GM23338 (cell line): ENCODE results near the gene USP50.

Experiments used
- CTCF ChIP-seq, 2 experiments: fragments of 200-600 bp in 1 of 2; sonication (generic) in 1 of 2; conservative IDR thresholded peaks; 2 replicates each; pipeline versions ENCODE4 v1.5.1 to v1.6.1; 2016 to 2017; ENCODE audit warnings: antibody characterized with exemption in 2 of 2, low read depth in 2 of 2, mild to moderate bottlenecking in 2 of 2, moderate library complexity in 1 of 2
- ETS1 ChIP-seq: IDR thresholded peaks from 2 replicates; pipeline ENCODE4 v1.6.1; 2016; ENCODE audit warnings: antibody characterized with exemption
- EZH2 ChIP-seq: fragments of 200-600 bp; sonication (generic); IDR thresholded peaks from one replicate; pipeline ENCODE4 v1.8.0; 2017; ENCODE audit warnings: antibody characterized with exemption, mild to moderate bottlenecking, low read depth; ENCODE audit not compliant: unreplicated experiment
- EZH2phosphoT487 ChIP-seq: fragments of 200-600 bp; sonication (generic); IDR thresholded peaks from one replicate; pipeline ENCODE4 v1.8.1; 2018; ENCODE audit warnings: antibody characterized with exemption; ENCODE audit not compliant: unreplicated experiment
- NANOG ChIP-seq: IDR thresholded peaks from 2 replicates; pipeline ENCODE4 v1.6.1; 2016; ENCODE audit warnings: antibody characterized with exemption, borderline replicate concordance
- POLR2AphosphoS5 ChIP-seq: IDR thresholded peaks from 2 replicates; pipeline ENCODE4 v1.6.1; 2016; ENCODE audit warnings: antibody characterized with exemption, low read depth
- REST ChIP-seq: IDR thresholded peaks from one replicate; pipeline ENCODE4 v1.6.1; 2018; ENCODE audit warnings: antibody characterized with exemption; ENCODE audit not compliant: unreplicated experiment
- ZNF331 ChIP-seq: fragments of 250-450 bp; sonication (Bioruptor Pico); IDR thresholded peaks from 2 replicates; pipeline ENCODE4 v1.5.0; 2020; ENCODE audit warnings: low read depth, mild to moderate bottlenecking, moderate library complexity

- no peak for TF ChIP-seq EZH2
- no peak for TF ChIP-seq CTCF (conservative IDR thresholded peaks at IDR 0.05; ENCODE audit: low read depth in 2 of 2)
- no peak for TF ChIP-seq POLR2AphosphoS5
- no peak for TF ChIP-seq ZNF331
- TF ChIP-seq NANOG, result no peak
- no peak for TF ChIP-seq REST
- TF ChIP-seq ETS1, result no peak
- no peak for TF ChIP-seq EZH2phosphoT487
These were observed 17.3 kb upstream of the USP50 start for GRCh38 chr15:50563756-50564155.
